HT-29 (cell line): ENCODE measurements around the gene UMPS. TPM values are rescaled to one million over a fixed set of nuclear protein-coding genes. Genes with fewer than 3 reads are reported as not detected.

Experiments used
- DNase-seq: peaks from one replicate; pipeline ENCODE4 v3.0.0-alpha.2; 2015; ENCODE audit warnings: low spot score
- total RNA-seq: library from RNA; depleted of rRNA; stranded (reverse); fragments of >200 nt; shearing (Covaris generic); gene quantifications from 2 replicates; pipeline ENCODE4 v1.2.3, GENCODE V29; 2014

UMPS gene
- total RNA-seq, 1 experiment from 2014 or later: 57.3 TPM

- no peak for DNase-seq
Observed at GRCh38 chr3:124763644-124764358, 33.5 kb downstream of the UMPS start.

- no peak for DNase-seq
Observed at GRCh38 chr3:124764746-124765145, 34.5 kb downstream of the UMPS start.

GRCh38 chr3:124765197-124765840, 35.1 kb downstream of the UMPS start:
- DNase-seq: no peak

- no peak for DNase-seq
Observed at GRCh38 chr3:124766113-124767095, 36.2 kb downstream of the UMPS start.

- no peak for DNase-seq
Observed at GRCh38 chr3:124767264-124767663, 37.0 kb downstream of the UMPS start.

- DNase-seq: no peak
Observed at GRCh38 chr3:124767691-124768090, 37.4 kb downstream of the UMPS start.

- DNase-seq: peak; percentile 77
Observed at GRCh38 chr3:124768812-124769211, 38.6 kb downstream of the UMPS start.

GRCh38 chr3:124769462-124769861, 39.2 kb downstream of the UMPS start:
- DNase-seq: no peak

- peak; percentile 71 for DNase-seq
Observed at GRCh38 chr3:124770336-124771082, 40.3 kb downstream of the UMPS start.

GRCh38 chr3:124771083-124771445, 40.8 kb downstream of the UMPS start:
- no peak for DNase-seq

- no peak for DNase-seq
Observed at GRCh38 chr3:124772081-124772831, 42.0 kb downstream of the UMPS start.

GRCh38 chr3:124773351-124774326, 43.4 kb downstream of the UMPS start:
- no peak for DNase-seq

GRCh38 chr3:124774327-124774718, 44.1 kb downstream of the UMPS start:
- no peak for DNase-seq

- no peak for DNase-seq
Observed at GRCh38 chr3:124774841-124775402, 44.7 kb downstream of the UMPS start.

- DNase-seq: no peak
Observed at GRCh38 chr3:124775877-124776276, 45.6 kb downstream of the UMPS start.

- DNase-seq: no peak
Observed at GRCh38 chr3:124776856-124777255, 46.6 kb downstream of the UMPS start.

- DNase-seq: no peak
Observed at GRCh38 chr3:124777762-124778470, 47.7 kb downstream of the UMPS start.

- no peak for DNase-seq
Observed at GRCh38 chr3:124779116-124779515, 48.9 kb downstream of the UMPS start.
